NCI-H2227 treated with DMSO at 0.1 percent for 48 hours (cell line): ENCODE data around the gene SLCO2A1.
A peak's percentile ranks its signal among the peaks of the same experiment; 100 is the strongest.

Source experiments
- DNase-seq: peaks from one replicate; lab custom pipeline; 2025; lab: John Stamatoyannopoulos, UW

Gene SLCO2A1

GRCh38 chr3:134034005-134034785, 4.5 kb upstream of the SLCO2A1 start:
- no peak for DNase-seq

DNA sequence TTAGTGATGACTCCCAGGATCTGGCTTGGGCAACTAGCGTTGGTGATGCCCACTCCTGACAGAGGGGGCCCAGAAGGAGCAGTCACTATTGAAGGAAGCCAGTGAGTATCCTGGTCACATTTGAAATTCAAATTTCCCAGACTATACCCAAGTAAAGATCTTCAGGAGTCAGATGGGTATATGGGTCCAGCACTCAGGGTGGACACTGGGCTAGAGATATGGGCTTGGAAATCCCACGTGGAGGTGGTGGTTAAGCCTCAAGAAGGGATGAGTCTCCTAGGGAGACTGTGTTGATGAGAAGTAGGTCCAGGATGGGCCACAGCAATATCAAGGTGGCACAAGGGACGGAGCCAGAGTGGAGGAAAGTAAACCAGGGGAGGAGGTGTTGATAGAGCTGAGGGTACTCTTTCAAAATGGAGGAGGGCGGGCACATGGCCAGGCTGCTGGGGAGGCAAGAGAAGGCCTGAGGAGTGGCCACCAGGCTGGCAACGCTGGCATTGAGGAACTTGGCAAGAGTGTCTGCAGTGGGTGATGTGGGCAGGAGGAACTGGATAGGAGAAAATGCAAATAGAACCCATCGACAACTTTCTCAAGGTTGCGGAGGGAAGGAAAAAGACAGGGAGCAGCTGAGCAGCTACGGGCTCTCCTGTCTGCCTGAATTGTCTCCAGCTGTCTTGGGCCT, 3.7 kb upstream of the SLCO2A1 start:
- DNase-seq, result no peak

- DNase-seq, result no peak
Measured at GRCh38 chr3:134031348-134031915, 1.7 kb upstream of the SLCO2A1 start.

DNA sequence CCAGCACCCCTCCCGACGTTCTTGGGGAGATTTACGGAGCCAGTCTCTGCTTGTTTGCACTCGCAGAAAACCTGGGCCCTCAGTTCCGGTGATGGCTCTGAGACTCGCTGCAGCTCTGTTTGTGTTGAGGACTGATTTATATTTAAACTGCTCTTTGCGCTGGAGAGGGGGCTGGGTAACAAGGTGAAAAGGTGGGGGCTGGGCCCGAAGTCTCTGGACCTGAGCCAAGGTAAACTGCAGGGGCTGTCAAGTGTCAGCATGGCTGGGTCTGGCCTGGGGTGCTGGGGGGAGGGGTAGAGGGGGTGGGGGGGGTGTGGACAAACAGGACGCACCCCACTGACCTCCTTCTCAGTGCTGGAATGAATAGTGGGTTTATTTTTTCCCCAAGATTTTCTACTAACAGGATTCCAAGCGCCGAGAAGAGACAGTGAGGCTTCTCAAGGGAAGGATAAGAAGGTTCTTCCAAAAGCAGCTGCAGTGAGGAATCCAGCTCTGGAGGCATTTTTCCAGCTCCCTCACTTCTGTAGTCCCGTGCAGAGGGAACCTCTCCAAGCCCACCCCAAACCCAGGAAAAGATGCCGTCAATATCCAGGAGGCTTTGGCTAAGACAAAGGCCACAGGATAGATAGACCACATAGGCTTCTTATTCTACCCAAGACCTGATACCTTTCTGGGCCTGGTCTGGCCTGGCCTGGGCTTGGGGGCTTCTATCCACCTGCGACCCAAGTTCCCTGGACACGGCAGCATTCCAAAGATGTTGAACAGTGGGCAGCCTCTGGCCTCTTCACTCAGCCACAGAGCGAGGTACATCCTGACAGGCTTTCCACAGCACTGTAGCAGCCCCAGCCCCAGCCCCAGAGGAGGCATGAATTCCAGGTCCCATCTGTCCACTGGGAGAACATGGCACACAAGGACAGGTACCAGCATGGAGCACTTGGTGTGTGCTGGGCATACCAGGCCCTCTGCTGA, 938 bp upstream of the SLCO2A1 start:
- DNase-seq, result peak; percentile 1

DNA sequence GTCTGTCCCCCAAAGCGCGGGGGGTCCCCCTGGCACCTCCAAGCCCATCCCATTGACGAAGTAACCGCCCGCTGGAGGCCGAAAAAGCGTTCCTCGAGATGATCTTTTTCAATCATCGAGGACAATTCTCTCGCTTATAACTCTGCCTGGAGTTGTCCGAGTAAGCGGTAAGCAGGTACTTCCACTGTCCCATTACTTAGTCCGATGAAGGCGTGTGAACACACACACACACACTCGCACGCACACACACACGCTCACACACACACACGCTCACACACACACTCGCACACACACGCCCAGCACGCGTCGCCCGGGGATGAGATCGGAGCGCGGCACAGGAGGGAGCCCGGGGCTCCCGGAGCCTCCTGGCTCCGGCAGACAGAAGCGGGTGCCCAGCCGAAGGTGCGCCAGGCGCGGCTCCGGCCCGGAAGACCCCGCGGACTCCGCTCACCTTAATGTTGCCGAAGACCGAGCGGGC, 430 bp downstream of the SLCO2A1 start:
- peak; percentile 1 for DNase-seq

- DNase-seq, result no peak
Measured at GRCh38 chr3:134028486-134029255, 1.1 kb downstream of the SLCO2A1 start.

DNA sequence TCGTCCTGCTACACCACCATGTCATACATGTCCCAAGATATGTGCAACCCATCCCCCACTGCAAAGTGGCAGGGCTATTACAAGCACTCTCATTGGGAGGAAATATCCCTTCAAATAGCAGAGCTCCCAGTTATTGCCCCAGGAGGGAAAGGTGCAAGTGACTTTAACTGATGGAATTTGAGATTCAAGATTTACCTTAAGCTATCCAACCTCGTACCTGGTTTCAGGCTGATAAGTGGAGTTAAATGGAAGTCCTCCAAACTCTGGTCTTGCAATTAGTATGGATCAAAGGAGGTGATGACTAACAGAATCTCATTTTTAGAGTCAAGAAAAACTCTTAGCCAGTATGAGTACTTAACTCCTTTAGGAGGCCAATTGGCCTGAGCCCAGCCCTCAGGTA, 2.1 kb downstream of the SLCO2A1 start:
- no peak for DNase-seq

DNA sequence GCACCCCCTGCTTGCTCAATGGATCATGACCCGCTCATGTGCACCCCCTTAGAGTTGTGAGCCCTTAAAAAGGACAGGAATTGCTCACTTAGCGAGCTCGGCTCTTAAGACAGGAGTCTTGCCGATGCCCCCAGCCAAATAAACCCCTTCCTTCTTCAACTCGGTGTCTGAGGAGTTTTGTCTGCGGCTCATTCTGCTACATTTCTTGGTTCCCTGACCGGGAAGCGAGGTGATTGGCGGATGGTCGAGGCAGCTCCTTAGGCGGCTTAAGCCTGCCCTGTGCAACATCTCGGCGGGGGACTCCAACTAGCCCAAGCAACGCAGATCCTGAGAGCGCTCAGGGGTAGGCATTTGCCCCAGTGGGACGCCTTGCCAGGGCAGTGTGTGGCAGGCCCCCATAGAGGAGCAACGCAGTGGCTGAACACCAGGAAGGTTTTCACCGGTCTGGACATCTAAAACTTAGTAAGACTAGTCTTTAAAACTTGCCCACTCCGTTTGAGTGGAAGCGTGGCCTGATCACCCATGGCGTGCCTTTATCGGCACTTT, 9.5 kb downstream of the SLCO2A1 start:
- no peak for DNase-seq

- no peak for DNase-seq
Measured at GRCh38 chr3:134018850-134019249, 10.9 kb downstream of the SLCO2A1 start.

- DNase-seq, result no peak
Measured at GRCh38 chr3:134018406-134018805, 11.3 kb downstream of the SLCO2A1 start.

GRCh38 chr3:134017490-134017889, 12.2 kb downstream of the SLCO2A1 start:
- no peak for DNase-seq

DNA sequence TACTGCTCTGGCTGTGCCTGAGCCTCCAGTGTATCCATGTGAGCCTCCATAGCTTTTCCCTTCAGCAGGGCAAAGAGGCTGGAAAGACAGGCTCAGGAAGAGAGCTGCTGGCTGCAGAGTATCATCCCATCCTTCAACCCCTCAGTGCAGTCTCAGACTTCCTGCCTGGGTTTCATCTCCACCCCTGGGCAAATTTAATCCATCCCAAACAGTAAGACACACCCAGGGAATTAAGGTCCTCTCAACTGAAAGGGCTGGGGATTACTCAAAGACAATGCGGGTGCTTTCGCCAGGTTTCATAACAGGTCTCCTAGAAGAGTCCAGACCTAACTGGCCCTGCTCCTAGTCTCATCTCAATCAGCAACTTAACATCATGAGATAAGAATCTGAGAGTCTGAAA, 15.5 kb downstream of the SLCO2A1 start:
- DNase-seq, result no peak

DNA sequence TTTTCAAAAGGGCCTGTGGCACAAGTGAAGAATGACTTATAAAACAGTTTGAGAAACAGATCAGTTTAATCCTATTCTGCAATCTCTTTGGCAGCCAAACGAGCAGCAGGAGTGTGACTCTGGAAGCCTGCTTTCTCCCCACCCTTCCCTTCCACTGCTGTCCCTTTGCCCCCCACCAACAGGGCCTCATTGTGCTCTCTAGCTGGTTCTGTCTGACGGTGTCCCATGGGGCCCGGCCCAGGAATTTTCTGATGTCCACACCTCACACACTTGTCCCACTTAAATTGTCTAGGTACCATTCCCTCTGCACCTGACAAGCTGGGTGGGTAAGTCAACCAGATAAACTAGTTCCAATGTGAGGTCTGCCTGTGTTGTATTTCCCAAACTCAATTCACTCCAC, 16.4 kb downstream of the SLCO2A1 start:
- no peak for DNase-seq

- no peak for DNase-seq
Measured at GRCh38 chr3:134009345-134010000, 20.3 kb downstream of the SLCO2A1 start.

DNA sequence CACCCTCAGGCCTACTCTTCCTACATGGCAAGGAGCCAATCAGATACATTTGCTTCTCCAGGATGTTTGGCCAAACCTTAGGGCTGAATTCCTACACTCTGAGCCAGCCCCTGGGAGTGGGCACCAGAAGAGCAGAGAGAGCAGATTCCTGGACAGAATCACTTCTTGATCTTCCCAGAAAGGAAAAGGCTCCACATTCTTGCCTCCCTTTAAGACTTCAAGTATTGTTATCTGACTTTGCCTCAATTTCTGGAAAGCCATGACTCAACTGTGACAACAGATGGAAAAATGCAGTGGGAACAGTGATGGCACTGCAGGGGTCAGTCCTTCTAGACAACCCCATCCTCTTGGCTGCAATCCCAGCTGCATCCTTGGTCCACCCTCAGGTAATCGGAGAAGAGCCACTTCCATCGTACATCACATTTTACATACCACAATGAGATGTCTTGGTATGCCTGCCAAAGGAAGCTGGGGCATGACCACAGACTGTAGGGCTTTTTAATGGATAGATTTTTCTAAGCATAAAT, 21.0 kb downstream of the SLCO2A1 start:
- no peak for DNase-seq

GRCh38 chr3:134007819-134008218, 21.9 kb downstream of the SLCO2A1 start:
- DNase-seq, result no peak

- no peak for DNase-seq
Measured at GRCh38 chr3:134004841-134005240, 24.9 kb downstream of the SLCO2A1 start.

DNA sequence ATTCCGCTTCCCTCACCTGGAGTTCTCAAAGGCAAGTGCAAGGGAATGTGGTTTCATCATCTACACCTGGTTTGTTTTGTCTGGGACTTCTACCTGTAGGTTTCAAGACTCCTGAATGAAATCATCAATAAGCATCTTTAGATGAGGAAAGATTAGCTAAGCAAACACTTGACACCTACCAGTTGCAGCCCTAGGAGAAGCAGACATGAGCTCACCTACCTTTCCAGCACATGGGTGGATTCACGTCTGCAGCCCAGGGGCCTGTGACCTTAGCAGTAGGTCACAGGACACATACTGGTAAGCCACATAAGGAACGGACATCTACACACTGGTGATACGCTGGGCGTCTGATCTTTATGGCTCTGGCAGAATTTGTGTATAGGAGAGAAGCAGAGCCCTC, 26.7 kb downstream of the SLCO2A1 start:
- DNase-seq, result no peak

GRCh38 chr3:134002306-134002705, 27.4 kb downstream of the SLCO2A1 start:
- no peak for DNase-seq

- DNase-seq, result no peak
Measured at GRCh38 chr3:134001251-134001650, 28.5 kb downstream of the SLCO2A1 start.
